HCT116 (cell line): ENCODE results near the gene RASGRP2. TPM values are rescaled to one million over a fixed set of nuclear protein-coding genes. Genes with fewer than 3 reads are reported as not detected.

Experiments used
- ATAC-seq: fragments of 200-7000 bp; cut with Tn5 transposase; 2 replicates; pipeline ENCODE4 v1.9.1; 2020; ENCODE audit warnings: mild to moderate bottlenecking, moderate library complexity
- BruUV-seq: library from RNA; stranded (reverse); fragments of 400-500 nt; replicated peaks from 2 replicates; lab custom pipeline; 2021; lab: Mats Ljungman, UMichigan
- CTCF ChIA-PET: fragments of 300-600 bp; sonication (Branson Sonifier 250); formaldehyde crosslinking; loops from one replicate; lab custom pipeline; 2021; ENCODE audit warnings: antibody characterized with exemption; lab: Charles Lee
- POLR2A ChIA-PET: fragments of 300-600, 350-600 bp; sonication (Branson Sonifier 250); formaldehyde crosslinking; loops from one replicate; lab custom pipeline; 2021; ENCODE audit warnings: antibody characterized with exemption; lab: Charles Lee
- RAD21 ChIA-PET, 2 experiments: fragments of 300-600 bp; sonication (Branson Sonifier 250); formaldehyde crosslinking; loops; one replicate each; lab custom pipeline; 2023; ENCODE audit warnings: low total read pairs in 2 of 2; ENCODE audit not compliant: uncharacterized antibody in 2 of 2, unreplicated experiment in 2 of 2, low non-redundant PET in 1 of 2; lab: Charles Lee
- DNase-seq: peaks from one replicate; pipeline ENCODE4 v3.0.0-alpha.2; 2010; ENCODE audit warnings: low read depth, low spot score
- H2AFZ ChIP-seq: fragments of 200-600 bp; shearing (Covaris generic), sonication (generic); 2 replicates; pipeline ENCODE4 v1.6.1; 2017; ENCODE audit warnings: low read depth, mixed run types, mixed read lengths, antibody characterized with exemption, low read length; ENCODE audit not compliant: poor library complexity, severe bottlenecking
- H3K27ac ChIP-seq: 2 replicates; pipeline ENCODE4 v1.5.1; 2012; ENCODE audit warnings: low read depth, low read length
- H3K27me3 ChIP-seq: fragments of 200-600 bp; sonication (generic); 2 replicates; pipeline ENCODE4 v1.6.1; 2016; ENCODE audit warnings: mixed run types, low read length, mixed read lengths; ENCODE audit not compliant: insufficient read depth
- H3K36me3 ChIP-seq, 2 experiments: fragments of 200-500 bp in 1 of 2; fragments of 200-600 bp in 1 of 2; sonication (Bioruptor generic) in 1 of 2; sonication (generic) in 1 of 2; 2 replicates each; pipeline versions ENCODE4 v1.5.1 to v1.6.1; 2014 to 2016; ENCODE audit warnings: low read length in 2 of 2, inconsistent platforms in 1 of 2, mixed read lengths in 1 of 2, mixed run types in 1 of 2; ENCODE audit not compliant: insufficient read depth in 2 of 2, control insufficient read depth in 1 of 2
- H3K4me1 ChIP-seq, 2 experiments: fragments of 200-600 bp in 1 of 2; sonication (generic) in 1 of 2; 2 replicates each; pipeline versions ENCODE4 v1.5.1 to v1.6.1; 2012 to 2017; ENCODE audit warnings: low read length in 2 of 2, inconsistent platforms in 1 of 2, mild to moderate bottlenecking in 1 of 2, mixed read lengths in 1 of 2, mixed run types in 1 of 2, moderate library complexity in 1 of 2; ENCODE audit not compliant: insufficient read depth in 2 of 2, control insufficient read depth in 1 of 2
- H3K4me2 ChIP-seq: fragments of 200-600 bp; sonication (generic); 2 replicates; pipeline ENCODE4 v1.6.1; 2017; ENCODE audit warnings: mixed run types, low read length, mixed read lengths
- H3K4me3 ChIP-seq, 2 experiments: fragments of 200-600 bp in 1 of 2; sonication (generic) in 1 of 2; replicated peaks in 1 of 2; 2 replicates each; pipeline ENCODE4 v1.5.1; 2011 to 2016; ENCODE audit warnings: low read length in 2 of 2, control low read depth in 1 of 2, low read depth in 1 of 2, mild to moderate bottlenecking in 1 of 2, mixed read lengths in 1 of 2, mixed run types in 1 of 2
- H3K79me2 ChIP-seq: fragments of 200-600 bp; sonication (generic); 2 replicates; pipeline ENCODE4 v1.6.1; 2017; ENCODE audit warnings: mild to moderate bottlenecking, mixed run types, low read length, moderate library complexity, mixed read lengths; ENCODE audit not compliant: insufficient read depth
- H3K9ac ChIP-seq: fragments of 200-600 bp; sonication (generic); 2 replicates; pipeline ENCODE4 v1.6.1; 2016; ENCODE audit warnings: low read length, mixed read lengths
- H3K9me2 ChIP-seq: fragments of 200-600 bp; sonication (generic), shearing (Covaris generic); 2 replicates; pipeline ENCODE4 v1.6.1; 2017; ENCODE audit warnings: mixed run types, mild to moderate bottlenecking, moderate library complexity; ENCODE audit not compliant: insufficient read depth
- H3K9me3 ChIP-seq, 2 experiments: fragments of 200-500 bp in 1 of 2; fragments of 200-600 bp in 1 of 2; sonication (Bioruptor generic) in 1 of 2; sonication (generic) in 1 of 2; 2 replicates each; pipeline ENCODE4 v1.6.1; 2014 to 2017; ENCODE audit warnings: low read length in 2 of 2, mixed read lengths in 2 of 2, inconsistent platforms in 1 of 2, low read depth in 1 of 2, mild to moderate bottlenecking in 1 of 2, mixed run types in 1 of 2, moderate library complexity in 1 of 2; ENCODE audit not compliant: control insufficient read depth in 1 of 2, insufficient read depth in 1 of 2
- H4K20me1 ChIP-seq: fragments of 200-600 bp; sonication (generic), shearing (Covaris generic); 2 replicates; pipeline ENCODE4 v1.6.1; 2017; ENCODE audit warnings: mixed run types, mild to moderate bottlenecking, moderate library complexity; ENCODE audit not compliant: insufficient read depth
- ATF3 ChIP-seq: IDR thresholded peaks from 2 replicates; pipeline ENCODE4 v1.6.1; 2012
- CBX3 ChIP-seq: IDR thresholded peaks from 2 replicates; pipeline ENCODE4 v1.6.1; 2012; ENCODE audit warnings: low read depth
- EGR1 ChIP-seq: IDR thresholded peaks from 2 replicates; pipeline ENCODE4 v1.6.1; 2012; ENCODE audit warnings: low read depth
- FOSL1 ChIP-seq: IDR thresholded peaks from 2 replicates; pipeline ENCODE4 v1.6.1; 2012; ENCODE audit warnings: low read depth
- POLR2A ChIP-seq: IDR thresholded peaks from 2 replicates; pipeline ENCODE4 v1.7.0; 2011; ENCODE audit warnings: borderline replicate concordance; ENCODE audit not compliant: insufficient read depth, insufficient read length; ENCODE audit errors: extremely low read depth
- POLR2AphosphoS5 ChIP-seq: IDR thresholded peaks from 2 replicates; pipeline ENCODE4 v1.6.1; 2011; ENCODE audit warnings: mild to moderate bottlenecking, low read depth, low read length, moderate library complexity
- RAD21 ChIP-seq: IDR thresholded peaks from 2 replicates; pipeline ENCODE4 v1.6.1; 2012; ENCODE audit warnings: low read depth, mild to moderate bottlenecking
- SIN3A ChIP-seq: IDR thresholded peaks from 2 replicates; pipeline ENCODE4 v1.6.1; 2012; ENCODE audit warnings: low read depth
- SP1 ChIP-seq: IDR thresholded peaks from 2 replicates; pipeline ENCODE4 v1.6.1; 2012; ENCODE audit warnings: low read depth
- SRF ChIP-seq: IDR thresholded peaks from 2 replicates; pipeline ENCODE4 v1.6.1; 2012; ENCODE audit warnings: low read depth
- YY1 ChIP-seq: IDR thresholded peaks from 2 replicates; pipeline ENCODE4 v1.6.1; 2011; ENCODE audit warnings: low read length, low read depth, moderate library complexity, mild to moderate bottlenecking; ENCODE audit not compliant: insufficient replicate concordance; ENCODE audit errors: extremely low read depth
- ZFX ChIP-seq: fragments of 450-650 bp; IDR thresholded peaks from 2 replicates; pipeline ENCODE4 v1.6.1; 2017
- intact Hi-C: fragments of 100-400 bp; cut with micrococcal nuclease; formaldehyde crosslinking; loops from 2 replicates; pipeline ENCODE4 v1.10.0; 2022
- total RNA-seq: library from RNA; stranded (reverse); gene quantifications from one replicate; pipeline ENCODE4 v1.2.1, GENCODE V29; 2021; ENCODE audit not compliant: unreplicated experiment

Gene RASGRP2
- total RNA-seq, 1 experiment from 2014 or later = 12.8 TPM

- CTCF ChIA-PET = interaction anchor here (2.0 kb wide), 1 partner anchor 27 kb away, joined by 11 read pairs; no protein-coding TSS in a partner anchor
- Histone ChIP-seq H3K9me2 (no peaks in the 10 kb centered on the region), H3K27ac (no peak overlapping the region), H3K79me2 (no peaks in the 10 kb centered on the region), H3K27me3 (peaks cover 10% of the 10 kb centered on the region; the same call in 1 of the 2 replicates), H3K9ac (no peak overlapping the region), H3K4me1 (peaks cover under 1 to 14% of the 10 kb centered on the region in 2 experiments; a peak in 3 of 4 replicates), H4K20me1 (no peaks in the 10 kb centered on the region), H3K36me3 (no peaks in the 10 kb centered on the region), H3K4me3 (no peak overlapping the region), H2AFZ (no peak overlapping the region), H3K9me3 (no peaks in the 10 kb centered on the region), H3K4me2 (no peak overlapping the region)
- no TSS peak for BruUV-seq
- TF ChIP-seq EGR1 (no peak), YY1 (no peak), SRF (no peak), FOSL1 (no peak), SP1 (no peak), POLR2AphosphoS5 (no peak)
- no peak for ATAC-seq
- RAD21 ChIA-PET = no interaction called here
- POLR2A ChIA-PET = interaction anchor here (1.6 kb wide), 1 partner anchor 27 kb away, joined by 4 read pairs; no protein-coding TSS in a partner anchor
- no peak for DNase-seq
- intact Hi-C loops = loop anchor here (10.0 kb wide), 1 partner anchor 1211 kb away; the partner anchor contains the start of gene LGALS12
Observed at GRCh38 chr11:64715756-64716472, 28.0 kb downstream of the RASGRP2 start.

DNA sequence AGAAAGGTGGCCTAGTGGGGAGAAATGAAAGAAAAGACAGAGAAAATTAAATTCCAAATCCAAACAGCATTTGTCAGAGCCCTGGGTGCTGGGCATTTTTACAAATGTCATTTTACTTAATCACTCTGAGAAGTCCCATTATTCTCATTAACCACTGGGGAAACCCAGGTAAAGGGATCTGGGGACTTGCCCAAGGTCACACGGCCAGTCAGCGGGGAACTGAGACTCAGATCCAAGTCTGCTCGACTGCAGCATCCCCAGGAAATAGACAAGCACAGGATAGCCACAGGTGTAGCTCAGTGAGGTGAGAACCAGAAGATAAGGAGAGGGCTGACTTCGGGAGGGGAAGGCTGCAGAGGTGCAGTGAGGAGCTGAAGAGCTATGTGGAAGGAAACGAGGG, 28.8 kb downstream of the RASGRP2 start:
- H2AFZ ChIP-seq = no peak overlapping the region
- no peaks in the 10 kb centered on the region for H3K79me2 ChIP-seq
- peaks cover 5% of the 10 kb centered on the region; the same call in 1 of the 2 replicates for H3K27me3 ChIP-seq
- peaks cover 7 to 22% of the 10 kb centered on the region in 2 experiments; a peak in 3 of 4 replicates for H3K4me1 ChIP-seq
- H3K9me3 ChIP-seq = no peaks in the 10 kb centered on the region
- no peak overlapping the region for H3K4me3 ChIP-seq
- H3K27ac ChIP-seq = no peak overlapping the region
- H3K9ac ChIP-seq = no peak overlapping the region
- H3K9me2 ChIP-seq = no peaks in the 10 kb centered on the region
- no peak for DNase-seq
- no peaks in the 10 kb centered on the region for H3K36me3 ChIP-seq
- intact Hi-C loops = loop anchor here (10.0 kb wide), 1 partner anchor 1210 kb away; the partner anchor contains the start of gene LGALS12
- RAD21 ChIA-PET = no interaction called here
- POLR2A ChIA-PET = interaction anchor here (1.6 kb wide), 1 partner anchor 26 kb away, joined by 4 read pairs; no protein-coding TSS in a partner anchor
- TF ChIP-seq CBX3 (no peak), POLR2A (no peak), SIN3A (no peak), RAD21 (no peak), ATF3 (no peak), POLR2AphosphoS5 (no peak), ZFX (no peak)
- no peak overlapping the region for H3K4me2 ChIP-seq
- H4K20me1 ChIP-seq = no peaks in the 10 kb centered on the region
- ATAC-seq = no peak
- CTCF ChIA-PET = interaction anchor here (2.0 kb wide), 1 partner anchor 26 kb away, joined by 11 read pairs; no protein-coding TSS in a partner anchor
- BruUV-seq = no TSS peak
